GM19468 (cell line): Measurements from ENCODE around the gene ROGDI.
"Not testable (repeated sequence)": the region's sequence is repeated elsewhere in the genome, so short reads cannot be mapped to it uniquely, and the experiment has no call there.

ENCODE experiments used
- ATAC-seq: cut with Tn5 transposase; IDR thresholded peaks from one replicate; pipeline ENCODE4 v1.9.1; 2021; ENCODE audit warnings: mild to moderate bottlenecking, moderate library complexity, moderate number of reproducible peaks; ENCODE audit not compliant: unreplicated experiment; ENCODE audit errors: extremely low read depth

Gene ROGDI

DNA sequence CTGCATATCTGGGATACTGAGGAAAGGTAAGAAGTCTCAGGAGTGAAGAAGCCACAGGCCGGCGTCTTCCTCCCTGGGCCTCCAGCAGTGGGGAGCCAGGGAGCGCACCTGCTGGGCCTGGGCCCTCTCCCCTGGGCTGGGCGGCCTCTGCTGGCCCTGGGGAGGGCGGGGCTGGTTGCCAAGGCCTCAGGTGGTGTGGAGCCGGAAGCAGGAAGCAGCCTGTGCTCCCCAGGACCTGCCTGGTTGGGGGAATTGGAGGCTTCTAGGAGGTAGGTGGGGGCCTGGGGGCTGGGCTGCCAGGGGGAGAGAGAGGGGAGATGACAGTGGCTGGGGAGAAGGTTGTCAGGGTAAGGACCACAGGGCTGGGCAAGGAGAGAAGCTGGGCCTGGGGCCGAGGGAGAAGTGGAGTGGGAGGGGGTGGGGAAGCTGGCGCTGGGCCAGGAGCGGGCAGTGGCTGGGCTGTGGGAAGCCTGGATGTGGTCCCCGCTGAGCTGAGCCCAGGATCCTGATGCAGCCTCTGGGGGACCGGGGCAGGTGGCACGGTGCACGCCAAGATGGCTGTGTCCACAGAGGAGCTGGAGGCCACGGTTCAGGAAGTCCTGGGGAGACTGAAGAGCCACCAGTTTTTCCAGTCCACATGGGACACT, 7.1 kb downstream of the ROGDI start, which contains the start of gene SMIM22:
Gene SMIM22, plus strand, starts transcription at position 189 of the 647 bp plus-strand sequence. Its CDS starts 366 bp downstream, at position 555.
- no peak for ATAC-seq

DNA sequence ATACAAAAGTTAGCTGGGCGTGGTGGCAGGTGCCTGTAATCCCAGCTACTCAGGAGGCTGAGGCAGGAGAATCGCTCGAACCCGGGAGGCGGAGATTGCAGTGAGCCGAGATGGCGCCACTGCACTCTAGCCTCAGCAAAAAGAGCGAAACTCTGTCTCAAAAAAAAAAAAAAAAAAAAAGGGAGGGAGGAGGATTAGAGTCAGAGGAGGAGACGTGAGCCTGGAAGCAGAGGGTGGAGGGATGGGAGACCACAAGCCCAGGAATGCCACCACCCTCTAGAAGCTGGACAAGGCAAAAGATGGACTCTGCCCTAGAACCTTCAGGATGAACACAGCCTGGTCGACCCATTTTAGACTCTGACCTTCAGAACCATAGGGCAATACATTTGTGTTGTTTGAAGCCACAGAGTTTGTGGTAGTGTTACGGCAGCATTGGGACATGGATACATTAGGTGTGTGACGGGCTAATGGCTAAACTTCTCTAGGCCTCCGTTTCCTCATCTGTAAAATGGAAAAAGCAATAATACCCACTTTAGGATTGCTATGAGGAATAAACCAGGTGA, 9.4 kb downstream of the ROGDI start:
- no peak for ATAC-seq

DNA sequence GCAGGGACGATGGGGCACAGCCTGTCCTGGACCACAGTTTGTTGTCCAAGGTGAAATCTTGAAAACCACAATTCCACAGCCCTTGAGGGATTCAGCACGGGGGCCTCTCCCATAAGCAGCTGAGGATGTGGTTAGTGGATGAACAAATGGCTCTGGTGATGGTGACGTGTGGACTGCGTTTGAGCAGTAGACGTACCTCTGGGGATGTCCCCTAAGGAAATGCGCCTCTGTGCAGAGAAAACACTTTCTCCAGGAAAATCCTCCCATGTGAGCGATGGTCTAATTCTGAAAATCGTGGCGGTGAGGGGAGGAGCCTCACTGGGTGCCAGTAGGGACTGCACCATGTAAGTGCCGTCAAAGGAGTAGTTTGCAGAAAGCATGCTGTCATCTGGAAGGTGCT, 11.6 kb downstream of the ROGDI start:
- no peak for ATAC-seq

DNA sequence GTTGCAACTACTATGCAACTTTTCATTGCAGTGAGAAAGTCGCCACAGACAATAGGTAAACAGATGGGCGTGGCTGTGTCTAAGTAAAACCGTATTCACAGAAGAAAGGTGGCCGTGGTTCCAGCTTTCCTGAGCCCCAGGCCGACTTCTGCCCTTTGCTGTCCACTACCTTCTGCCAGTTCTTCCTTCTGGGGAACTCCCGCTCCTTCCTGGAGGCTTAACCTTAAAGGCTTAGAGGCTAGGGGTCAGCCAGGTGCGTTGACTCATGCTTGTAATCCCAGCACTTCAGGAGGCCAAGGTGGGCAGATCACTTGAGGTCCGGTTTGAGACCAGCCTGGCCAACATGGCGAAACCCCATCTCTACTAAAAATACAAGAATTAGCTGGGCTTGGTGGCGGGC, 12.2 kb downstream of the ROGDI start:
- no peak for ATAC-seq

DNA sequence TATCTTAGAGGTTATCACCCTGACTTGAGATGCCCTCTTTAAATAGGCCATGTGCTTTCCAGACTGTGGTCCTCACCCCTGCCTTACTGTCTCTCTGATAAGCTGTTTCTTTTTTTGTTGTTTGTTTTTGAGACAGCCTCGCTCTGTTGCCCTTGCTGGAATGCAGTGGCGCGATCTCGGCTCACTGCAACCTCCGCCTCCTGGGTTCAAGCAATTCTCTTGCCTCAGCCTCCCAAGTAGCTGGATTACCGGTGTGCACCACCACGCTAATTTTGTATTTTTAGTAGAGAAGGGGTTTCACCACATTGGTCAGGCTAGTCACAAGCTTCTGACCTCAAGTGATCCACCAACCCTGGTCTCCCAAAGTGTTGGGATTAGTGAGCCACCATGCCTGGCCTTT, 13.5 kb downstream of the ROGDI start:
- ATAC-seq = no peak

DNA sequence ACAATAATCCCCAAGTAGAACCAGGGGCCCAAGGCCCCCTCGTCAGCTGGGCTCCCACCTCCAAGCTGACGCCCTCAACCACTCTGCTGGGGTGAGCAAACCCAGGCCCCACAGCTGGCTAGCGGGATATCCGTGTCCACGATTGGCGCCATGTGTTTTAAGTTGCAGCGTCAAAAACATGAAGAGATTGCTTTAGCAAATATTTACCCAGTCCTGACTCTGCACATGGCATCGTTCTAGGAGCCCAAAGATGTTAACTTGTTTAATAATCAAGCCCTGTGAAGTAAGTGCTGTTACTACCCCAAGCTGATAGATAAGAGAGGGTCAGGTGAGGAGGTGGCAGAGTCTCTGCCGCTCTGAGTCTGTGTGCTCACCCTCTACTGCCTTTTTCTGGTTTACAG, 13.9 kb downstream of the ROGDI start:
- ATAC-seq = no peak

DNA sequence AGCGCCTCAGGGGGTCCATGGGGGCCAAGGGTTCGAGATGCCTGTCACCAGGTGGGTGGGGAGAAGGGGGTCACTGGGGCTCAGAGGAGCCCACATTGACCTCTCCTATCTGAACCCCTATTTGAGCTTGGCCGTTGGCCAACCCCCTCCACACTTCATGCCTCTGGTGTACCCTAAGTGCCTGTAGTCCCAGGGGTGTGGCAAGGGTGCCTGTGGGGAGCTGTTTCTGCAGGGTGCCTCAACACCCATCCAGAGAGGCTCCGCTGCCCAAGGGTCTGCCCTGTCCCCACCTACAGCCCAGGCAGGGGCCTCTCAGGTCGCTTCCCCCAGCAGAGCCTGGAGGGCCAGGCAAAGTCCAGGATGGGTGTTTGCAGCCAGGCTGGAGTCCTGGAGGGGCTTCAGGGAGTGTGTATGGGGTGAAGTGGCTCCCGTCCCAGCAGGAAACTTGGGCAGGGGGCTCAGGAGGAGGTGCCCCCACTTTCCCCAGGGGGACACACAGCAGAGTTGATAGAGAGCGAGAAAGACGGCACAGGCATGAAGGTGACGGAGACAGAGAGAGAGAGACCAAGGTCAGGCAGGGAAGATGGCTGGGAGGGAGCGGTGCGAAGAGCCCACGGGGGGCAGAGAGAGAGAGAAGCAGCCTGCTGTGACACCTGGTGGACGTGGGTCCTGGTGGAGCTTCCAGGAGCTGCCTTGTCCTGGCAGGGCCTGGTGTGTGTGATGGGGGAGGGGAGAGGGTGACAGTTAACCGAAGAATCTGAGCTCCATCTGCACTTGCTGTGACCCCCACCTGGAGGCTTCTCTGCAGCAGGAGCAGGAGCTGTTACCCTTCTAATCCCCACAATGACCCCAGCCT, 14.6 kb downstream of the ROGDI start, which contains the start of gene SEPTIN12:
Gene SEPTIN12, minus strand, starts transcription at position 719 of the 856 bp plus-strand sequence. Its CDS starts 700 bp downstream, at position 19.
- no peak for ATAC-seq

DNA sequence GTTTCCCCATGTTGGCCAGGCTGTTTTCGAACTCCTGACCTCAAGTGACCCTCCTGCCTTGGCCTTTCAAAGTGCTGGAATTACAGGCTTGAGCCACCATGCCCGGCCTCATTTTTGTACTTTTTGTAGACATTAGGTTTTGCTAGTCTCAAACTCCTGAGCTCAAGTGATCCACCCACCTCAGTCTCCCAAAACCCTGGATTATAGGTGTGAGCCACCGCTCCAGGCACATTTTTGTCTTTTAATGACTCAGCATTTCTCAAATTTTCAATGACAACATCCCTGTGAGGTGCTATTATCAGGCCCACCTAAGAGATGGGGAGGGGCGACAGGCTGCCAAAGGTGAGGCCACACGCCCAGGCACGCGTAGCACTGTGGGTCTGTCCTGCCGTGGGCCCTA, 15.4 kb downstream of the ROGDI start:
- no peak for ATAC-seq

DNA sequence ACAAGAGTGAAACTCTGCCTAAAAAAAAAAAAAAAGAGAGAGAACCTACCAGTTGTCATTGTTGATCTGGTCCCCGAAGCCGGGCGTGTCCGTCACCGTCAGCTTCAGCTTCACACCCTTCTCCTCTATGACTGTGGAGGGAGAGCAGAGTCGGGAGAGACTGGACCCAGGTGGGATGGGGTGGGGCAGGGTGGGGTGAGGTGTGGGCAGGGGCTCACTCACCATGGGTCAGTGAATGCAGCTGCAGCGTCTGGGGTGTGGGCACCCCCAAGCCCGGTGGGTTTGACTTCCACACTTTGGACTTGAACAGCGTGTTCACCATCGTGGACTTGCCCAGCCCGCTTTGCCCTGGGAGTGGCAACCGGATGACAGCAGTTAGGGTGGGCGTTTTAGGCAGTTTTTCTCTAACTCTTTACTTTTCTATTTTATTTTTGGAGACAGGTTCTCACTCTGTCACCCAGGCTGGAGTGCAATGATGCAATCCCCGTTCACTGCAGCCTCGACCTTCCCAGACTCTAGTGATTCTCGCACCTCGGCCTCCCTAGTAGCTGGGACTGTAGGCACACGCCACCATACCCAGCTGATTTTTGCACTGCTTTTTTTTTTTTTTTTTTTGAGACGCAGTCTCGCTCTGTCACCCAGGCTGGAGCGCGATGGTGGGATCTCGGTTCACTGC, 16.5 kb downstream of the ROGDI start:
- ATAC-seq = no peak

DNA sequence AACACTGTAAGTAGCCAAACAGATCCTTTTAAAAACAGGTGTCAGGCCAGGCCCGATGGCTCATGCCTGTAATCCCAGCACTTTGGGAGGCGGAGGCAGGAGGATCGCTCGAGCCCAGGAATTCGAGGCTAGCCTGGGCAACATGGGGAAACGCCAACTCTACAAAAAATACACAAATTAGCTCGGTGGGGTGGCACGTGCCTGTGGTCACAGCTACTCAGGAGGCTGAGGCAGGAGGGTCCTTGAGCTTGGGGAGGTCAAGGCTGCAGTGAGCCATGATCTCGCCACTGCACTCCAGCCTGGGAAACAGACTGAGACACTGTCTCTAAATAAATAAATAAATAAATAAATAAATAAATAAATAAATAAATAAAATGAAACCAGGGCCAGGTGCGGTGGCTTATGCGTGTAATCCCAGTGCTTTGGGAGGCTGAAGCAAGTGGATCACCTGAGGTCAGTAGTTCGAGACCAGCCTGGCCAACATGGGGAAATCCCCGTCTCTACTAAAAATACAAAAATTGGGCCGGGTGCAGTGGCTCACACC, 17.9 kb downstream of the ROGDI start:
- not testable (repeated sequence) for ATAC-seq

DNA sequence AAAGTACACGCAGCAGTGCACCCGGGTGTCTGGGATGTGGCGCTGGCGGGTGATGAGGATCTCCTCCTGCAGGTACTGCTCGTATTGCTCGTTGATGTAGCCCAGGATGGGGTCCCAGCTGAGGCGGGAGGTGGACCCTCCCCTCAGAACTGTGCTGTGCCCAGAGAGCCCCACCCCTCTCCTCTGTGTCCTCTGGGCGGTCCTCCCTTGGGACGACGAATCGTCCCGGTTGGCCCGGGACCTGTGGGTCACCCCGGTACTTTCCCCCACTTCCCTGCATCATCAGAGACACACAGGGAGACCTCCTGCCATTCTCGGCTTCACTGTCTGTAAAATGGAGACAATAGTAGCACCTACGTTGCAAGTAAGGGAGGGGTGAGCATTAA, 18.5 kb downstream of the ROGDI start:
- no peak for ATAC-seq

DNA sequence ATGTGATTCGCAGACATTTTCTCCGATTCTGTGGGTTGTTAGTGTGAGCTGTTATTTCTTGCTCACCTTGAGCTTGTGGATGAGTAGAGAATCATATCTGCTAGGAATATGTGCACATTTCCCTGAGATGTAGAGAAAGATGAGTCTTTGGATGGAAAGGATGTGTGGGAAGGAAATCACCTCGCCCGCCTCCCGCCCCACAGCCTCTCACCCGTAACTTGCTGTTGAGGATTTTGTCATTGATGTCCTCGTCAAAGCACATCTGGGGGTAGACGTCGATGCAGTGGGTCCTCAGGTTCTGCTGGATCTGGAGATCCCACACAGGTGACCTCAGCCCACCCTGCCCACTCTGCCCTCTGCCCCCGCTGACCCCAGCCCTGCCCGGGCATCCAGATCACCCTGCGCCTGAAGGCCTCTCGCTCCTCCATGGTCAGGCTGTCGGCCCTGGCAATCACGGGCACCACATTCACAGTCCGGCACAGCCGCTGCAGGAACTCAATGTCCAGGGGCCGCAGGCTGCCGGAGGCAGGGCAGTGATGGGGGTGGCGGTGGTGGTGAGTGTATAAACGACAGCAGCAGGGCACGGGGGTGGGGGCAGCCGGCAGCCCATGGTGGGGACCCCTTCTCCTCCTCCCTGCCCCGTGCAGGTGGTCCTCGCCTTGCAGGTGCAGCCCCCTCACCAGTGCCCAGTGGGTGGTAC, 19.0 kb downstream of the ROGDI start:
- no peak for ATAC-seq

DNA sequence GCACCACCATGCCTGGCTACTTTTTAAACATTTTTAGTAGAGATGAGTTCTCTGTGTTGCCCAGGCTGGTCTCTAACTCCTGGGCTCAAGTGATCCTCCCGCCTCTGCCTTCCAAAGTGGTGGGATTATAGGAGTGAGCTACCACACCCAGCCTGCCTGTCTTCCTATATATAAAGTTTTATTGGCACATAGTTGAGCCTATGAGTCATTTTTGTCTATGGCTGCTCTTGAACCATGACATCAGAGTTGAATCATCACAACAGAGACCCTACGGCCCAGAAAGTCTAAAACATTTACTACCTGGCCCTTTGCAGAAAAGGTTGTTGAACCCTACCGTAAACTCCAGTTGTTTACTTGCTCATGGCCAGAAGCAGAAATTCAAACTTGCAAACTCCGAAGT, 22.2 kb downstream of the ROGDI start:
- ATAC-seq = no peak

DNA sequence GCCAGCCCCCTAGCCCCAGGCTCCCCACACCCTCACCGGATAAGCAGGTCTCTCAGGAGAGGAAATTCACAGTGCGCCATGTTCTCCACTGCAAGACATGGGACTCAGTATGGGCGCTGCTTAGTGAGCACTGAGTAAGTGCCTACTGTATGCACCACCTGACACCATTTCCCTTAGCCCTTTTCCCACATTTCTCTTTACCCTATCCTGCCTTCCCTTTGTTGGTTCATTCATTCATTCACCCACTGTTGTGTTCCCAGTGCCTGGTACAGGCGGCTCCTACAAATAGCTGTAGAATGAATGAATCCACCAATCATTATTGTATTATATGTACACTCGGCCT, 24.4 kb downstream of the ROGDI start:
- no peak for ATAC-seq

DNA sequence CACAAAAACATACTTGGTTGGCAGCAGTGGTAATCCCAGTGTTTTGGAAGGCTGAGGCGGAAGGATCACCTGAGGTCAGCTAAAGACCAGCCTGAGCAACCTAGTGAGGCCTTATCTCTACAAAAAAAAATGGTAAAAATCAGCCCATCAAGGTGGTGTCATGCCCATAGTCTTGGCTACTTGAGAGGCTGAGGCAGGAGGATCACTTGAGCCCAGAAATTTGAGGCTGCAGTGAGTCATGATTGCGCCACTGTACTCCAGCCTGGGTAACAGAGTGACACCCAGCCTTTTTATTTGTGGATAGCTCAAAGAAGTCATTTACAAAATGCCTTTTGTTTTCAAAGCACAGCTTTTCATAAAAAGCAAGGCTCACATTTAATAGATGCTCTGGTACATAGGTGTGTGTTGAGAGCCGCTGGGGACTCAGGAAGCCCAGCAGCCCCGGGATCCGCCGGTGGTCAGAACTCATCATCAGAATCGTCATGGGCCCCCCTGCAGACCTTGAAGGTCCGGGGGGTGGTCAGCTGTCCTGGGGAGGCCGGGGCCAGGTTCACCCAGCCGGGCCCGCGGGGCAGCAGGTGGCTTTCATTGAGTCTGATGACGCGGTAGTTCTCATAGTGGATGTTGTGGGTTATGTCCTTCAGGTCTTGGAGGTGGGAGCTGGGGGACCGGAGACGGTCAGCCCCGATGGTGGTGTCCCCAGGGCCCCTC, 24.9 kb downstream of the ROGDI start:
- no peak for ATAC-seq

DNA sequence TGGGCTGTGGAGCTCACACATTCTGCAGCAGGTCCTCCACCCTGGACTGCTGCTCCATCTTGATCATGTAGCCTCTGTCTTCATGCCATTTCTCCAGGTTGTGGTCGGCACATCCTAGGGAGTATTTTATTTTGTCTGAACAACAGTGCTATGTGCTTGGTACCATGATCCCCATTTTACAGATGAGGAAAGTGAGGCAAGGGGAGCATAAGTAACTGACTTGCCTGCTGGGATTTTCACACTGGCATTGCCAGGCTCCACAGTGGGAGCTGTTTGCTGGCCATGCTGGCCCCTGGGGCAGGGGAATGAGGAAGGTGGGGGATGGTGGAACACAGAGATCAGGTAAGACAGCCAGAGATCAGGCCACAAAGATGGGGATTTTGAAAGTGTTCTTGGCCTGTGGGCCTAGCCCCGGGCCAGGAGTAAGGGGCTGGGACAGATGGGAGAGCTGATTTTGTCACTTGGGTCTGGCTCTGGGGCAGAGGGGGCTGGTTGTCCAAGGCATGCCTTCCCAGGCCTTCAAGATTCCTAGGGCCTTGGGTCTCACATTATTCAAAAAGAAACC, 26.2 kb downstream of the ROGDI start:
- no peak for ATAC-seq

DNA sequence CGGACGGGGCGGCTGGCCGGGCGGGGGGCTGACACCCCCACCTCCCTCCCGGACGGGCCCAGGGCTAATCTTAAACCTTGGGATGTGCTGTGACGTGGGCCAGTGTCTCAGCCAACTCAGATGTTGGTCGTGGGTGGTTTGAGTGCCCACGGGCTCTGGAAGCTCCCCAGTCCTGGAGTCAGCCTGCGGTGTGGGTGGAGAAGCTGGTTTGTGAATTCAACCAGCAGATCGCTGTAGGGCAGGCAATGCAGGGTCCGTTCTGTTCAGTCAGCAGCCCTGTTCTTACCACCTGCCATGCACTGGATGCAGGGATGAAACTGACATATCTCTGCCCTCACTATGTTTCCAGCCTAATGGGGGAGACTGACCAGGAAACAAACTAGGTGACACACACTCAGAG, 27.4 kb downstream of the ROGDI start:
- ATAC-seq = no peak

DNA sequence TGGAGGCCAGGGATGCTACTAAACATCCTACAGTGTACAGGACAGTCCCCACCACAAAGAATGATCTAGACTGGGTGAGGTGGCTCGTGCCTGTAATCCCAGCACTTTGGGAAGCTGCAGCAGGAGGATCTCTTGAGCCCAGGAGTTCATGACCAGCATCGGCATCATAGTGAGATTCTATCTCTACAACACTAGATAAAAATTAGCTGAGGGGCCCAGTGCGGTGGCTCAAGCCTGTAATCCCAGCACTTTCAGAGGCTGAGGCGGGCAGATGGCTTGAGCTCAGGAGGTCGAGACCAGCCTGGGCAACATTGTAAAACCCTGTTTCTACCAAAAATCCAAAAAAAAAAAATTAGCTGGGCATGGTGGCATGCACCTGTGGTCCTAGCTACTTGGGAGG, 30.1 kb downstream of the ROGDI start:
- no peak for ATAC-seq

DNA sequence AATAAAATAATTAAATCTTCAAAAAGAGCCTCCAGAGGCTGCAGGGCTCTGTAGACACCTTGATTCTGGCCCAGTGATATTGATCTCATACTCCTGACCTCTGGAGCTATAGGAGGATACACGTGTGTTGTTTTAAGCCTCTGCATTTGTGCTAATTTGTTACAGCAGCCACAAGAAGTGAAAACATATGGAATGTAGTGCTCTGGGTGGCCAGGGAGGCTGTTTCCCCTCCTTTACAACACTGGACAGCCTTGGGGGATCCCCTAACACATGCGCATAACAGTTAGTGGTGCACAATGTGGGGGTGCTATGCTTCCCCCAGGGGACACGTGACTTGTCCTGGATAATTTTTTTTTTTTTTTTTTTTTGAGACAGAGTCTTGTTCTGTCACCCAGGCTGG, 30.8 kb downstream of the ROGDI start:
- ATAC-seq = no peak
